ENCODE data around the gene NAT8L. TPM values are rescaled to one million over a fixed set of nuclear protein-coding genes. Genes with fewer than 3 reads are reported as not detected.

The NAT8L gene
- polyA plus RNA-seq, 4 donors: 7.1 to 8.1 (median 7.3) TPM

- DNase-seq (ENCODE audit: low read depth in 4 of 4, low spot score in 2 of 4): no peak
These were observed 14.8 kb downstream of the NAT8L start for GRCh38 chr4:2073808-2074481.

GRCh38 chr4:2074588-2074987, 15.5 kb downstream of the NAT8L start:
- DNase-seq (ENCODE audit: low read depth in 4 of 4, low spot score in 2 of 4): no peak

DNA sequence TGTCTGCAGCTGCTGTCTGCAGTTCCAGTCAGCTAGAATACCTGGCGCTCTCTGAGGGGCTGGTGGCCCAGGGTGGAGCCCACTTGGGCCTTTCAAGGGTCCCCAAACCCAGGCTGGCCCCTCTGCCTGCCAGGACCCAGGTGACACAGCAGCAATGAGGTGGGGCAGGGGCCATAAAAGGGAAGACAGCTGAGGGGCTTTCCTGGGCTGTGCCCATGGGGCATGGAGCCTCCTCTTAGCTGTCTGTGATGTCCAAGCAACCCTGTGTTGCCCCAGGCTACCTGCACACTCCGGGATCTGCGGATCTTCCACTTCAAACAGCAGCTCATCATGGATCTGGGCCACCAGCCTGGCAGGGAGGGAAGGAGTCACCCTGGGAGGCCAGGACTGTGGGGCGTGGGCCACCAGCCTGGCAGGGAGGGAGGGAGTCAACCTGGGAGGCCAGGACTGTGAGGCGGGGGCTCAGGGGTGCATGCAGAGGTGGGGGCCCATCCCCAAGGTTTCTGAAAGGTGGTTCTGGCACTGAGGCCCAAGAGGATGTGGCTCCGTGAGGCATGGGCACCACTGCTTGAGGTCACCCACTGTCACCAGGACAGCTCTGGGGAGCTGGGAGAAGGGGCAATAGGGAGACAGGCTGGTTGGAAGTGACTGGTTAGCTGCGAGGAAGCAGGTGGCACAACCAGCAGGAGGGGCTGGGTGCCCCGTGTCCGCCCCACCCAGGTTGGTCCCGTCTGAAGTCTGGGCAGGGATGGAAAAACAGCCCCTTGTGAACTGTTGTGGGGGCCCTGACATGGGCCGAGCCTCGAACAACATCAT, 16.3 kb downstream of the NAT8L start:
- DNase-seq (ENCODE audit: low read depth in 4 of 4, low spot score in 2 of 4): no peak

DNA sequence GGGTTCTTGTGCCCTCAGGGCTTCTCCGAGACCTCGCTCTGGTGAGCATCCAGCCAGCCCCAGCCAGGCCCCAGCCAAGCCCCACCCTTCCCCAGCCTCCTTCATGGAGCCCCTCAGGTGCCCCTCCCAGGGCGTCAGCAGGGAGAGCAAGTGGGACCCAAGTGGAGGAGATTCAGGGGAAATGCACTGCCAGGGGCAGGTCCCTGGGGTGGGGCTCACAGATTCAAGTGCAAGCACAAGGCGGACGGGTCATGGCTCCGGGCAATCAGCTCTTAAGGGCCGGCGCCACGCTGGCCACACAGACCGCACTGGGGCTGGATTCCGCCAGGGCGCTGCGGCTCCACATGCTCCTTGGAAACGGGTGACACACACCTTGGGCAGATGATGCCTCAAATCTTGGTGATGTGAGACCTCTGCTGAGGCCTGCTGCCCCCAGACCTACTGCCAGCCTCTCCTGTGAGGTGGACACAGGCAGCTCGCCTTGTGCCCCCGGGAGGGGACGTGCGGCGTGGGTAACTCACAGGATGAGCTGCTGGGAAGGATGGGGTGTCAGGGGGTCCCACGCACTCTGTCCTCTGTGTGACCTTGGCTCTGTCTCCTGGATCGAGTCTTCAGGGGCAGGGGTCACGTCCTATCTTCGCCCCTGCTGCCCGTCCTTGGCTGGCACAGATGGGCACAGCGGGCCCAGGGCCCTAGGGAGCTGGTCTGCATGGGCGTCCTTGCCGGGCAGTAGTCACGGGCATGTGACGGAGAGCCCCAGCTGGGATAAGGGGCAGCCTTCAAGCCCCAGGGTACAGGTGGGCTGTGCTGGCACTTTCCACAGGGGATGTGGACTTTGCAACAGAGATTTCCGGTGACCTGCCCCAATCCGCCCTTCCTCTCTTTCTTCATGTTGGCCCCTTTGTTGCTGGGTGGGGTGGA, 17.1 kb downstream of the NAT8L start:
- DNase-seq (ENCODE audit: low read depth in 4 of 4, low spot score in 2 of 4): no peak

GRCh38 chr4:2076908-2077536, 17.9 kb downstream of the NAT8L start:
- DNase-seq (ENCODE audit: low read depth in 4 of 4, low spot score in 2 of 4): no peak

- DNase-seq (ENCODE audit: low read depth in 4 of 4, low spot score in 2 of 4): no peak
These were observed 18.7 kb downstream of the NAT8L start for GRCh38 chr4:2077537-2078460.

- no peak for DNase-seq (ENCODE audit: low read depth in 4 of 4, low spot score in 2 of 4)
These were observed 19.5 kb downstream of the NAT8L start for GRCh38 chr4:2078584-2078983.

GRCh38 chr4:2079006-2079405, 19.9 kb downstream of the NAT8L start:
- no peak for DNase-seq (ENCODE audit: low read depth in 4 of 4, low spot score in 2 of 4)

DNA sequence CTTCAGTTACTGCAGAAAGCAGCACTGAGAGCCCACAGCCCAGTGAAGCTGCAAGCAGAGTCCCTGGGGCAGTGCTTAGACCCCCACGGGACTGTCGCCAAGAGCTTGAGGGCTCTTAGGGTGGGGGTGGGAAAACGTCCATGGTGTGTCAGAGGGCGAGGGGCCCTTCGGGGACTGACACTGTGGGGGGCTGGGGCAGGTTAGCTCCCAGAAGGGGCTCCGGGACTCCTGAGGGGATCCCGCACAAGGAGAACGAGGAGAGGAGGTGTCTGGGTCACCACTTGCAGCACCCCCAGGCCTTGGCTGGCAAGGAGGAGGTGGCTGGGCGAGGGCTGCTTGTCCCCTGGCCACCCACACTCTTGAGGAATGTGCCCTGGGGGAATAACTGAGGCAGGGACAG, 20.8 kb downstream of the NAT8L start:
- DNase-seq (ENCODE audit: low read depth in 4 of 4, low spot score in 2 of 4): no peak

- no peak for DNase-seq (ENCODE audit: low read depth in 4 of 4, low spot score in 2 of 4)
These were observed 21.5 kb downstream of the NAT8L start for GRCh38 chr4:2080429-2081300.

GRCh38 chr4:2081540-2081939, 22.4 kb downstream of the NAT8L start:
- DNase-seq (ENCODE audit: low read depth in 4 of 4, low spot score in 2 of 4): no peak

DNA sequence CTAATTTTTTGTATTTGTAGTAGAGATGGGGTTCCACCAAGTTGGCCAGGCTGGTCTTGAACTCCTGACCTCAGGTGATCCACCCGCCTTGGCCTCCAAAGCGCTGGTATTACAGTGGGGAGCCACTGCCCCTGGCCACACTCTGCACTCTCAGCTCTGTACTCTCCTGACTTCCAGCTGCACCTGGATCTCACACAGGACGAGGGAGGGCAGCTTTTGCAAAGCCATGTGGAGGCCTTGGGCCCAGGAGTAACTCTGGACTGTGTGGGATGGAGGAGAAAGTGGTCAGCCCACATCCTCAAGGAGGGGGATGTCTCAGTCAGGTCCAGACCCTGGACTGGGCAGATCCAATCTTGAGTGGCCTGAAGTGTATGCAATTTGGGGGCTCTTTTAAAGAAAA, 23.0 kb downstream of the NAT8L start:
- DNase-seq (ENCODE audit: low read depth in 4 of 4, low spot score in 2 of 4): no peak

- no peak for DNase-seq (ENCODE audit: low read depth in 4 of 4, low spot score in 2 of 4)
These were observed 23.5 kb downstream of the NAT8L start for GRCh38 chr4:2082627-2083026.

GRCh38 chr4:2083116-2083825, 24.1 kb downstream of the NAT8L start:
- DNase-seq (ENCODE audit: low read depth in 4 of 4, low spot score in 2 of 4): no peak

GRCh38 chr4:2083826-2084160, 24.7 kb downstream of the NAT8L start:
- no peak for DNase-seq (ENCODE audit: low read depth in 4 of 4, low spot score in 2 of 4)

- DNase-seq (ENCODE audit: low read depth in 4 of 4, low spot score in 2 of 4): no peak
These were observed 25.2 kb downstream of the NAT8L start for GRCh38 chr4:2084316-2084715.

- no peak for DNase-seq (ENCODE audit: low read depth in 4 of 4, low spot score in 2 of 4)
These were observed 26.4 kb downstream of the NAT8L start for GRCh38 chr4:2085496-2085901.

DNA sequence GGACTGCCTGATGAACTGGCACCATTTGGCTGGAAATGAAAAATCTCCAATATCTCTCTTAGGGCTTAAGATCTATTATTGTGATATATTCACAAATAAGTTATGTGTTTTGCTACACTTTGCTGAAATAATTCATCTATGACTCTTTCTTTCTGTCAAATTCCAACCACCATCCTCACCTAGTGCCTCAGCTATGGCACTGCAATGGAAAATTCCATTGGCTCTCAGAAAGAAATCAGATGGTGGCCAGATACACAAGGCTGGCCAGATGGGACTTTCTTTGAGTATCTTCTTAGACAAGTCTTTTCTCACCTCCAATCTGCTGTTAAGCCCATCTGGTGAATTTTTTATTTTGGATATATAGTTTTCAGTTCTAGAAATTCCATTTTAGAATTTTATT, 28.0 kb downstream of the NAT8L start:
- no peak for DNase-seq (ENCODE audit: low read depth in 4 of 4, low spot score in 2 of 4)
